HEK293 (cell line): Measurements from ENCODE around the gene ZNF662.

Experiments used
- CTCF ChIA-PET: fragments of 350-600 bp; formaldehyde crosslinking; extraction: SDS; loops from one replicate; lab custom pipeline; 2021; ENCODE audit warnings: antibody characterized with exemption; lab: Yijun Ruan, JAX
- POLR2A ChIA-PET: fragments of 300-600 bp; formaldehyde crosslinking; extraction: SDS; loops from one replicate; lab custom pipeline; 2020; ENCODE audit warnings: antibody characterized with exemption, inconsistent platforms; lab: Yijun Ruan, JAX
- H3K27ac ChIP-seq: fragments of 200-500 bp; sonication (Bioruptor generic); 2 replicates; pipeline ENCODE4 v1.5.1; 2014; ENCODE audit warnings: low read depth, low read length, control low read depth, inconsistent platforms; ENCODE audit errors: extremely low read depth
- H3K36me3 ChIP-seq, 2 experiments: fragments of 200-500 bp in 1 of 2; sonication (Bioruptor generic) in 1 of 2; 1 replicate in 1 of 2; 2 replicates in 1 of 2; pipeline ENCODE4 v1.5.1; 2014 to 2017; ENCODE audit warnings: inconsistent platforms in 2 of 2, low read length in 2 of 2; ENCODE audit not compliant: control insufficient read depth in 2 of 2, insufficient read depth in 1 of 2
- H3K4me1 ChIP-seq: fragments of 200-500 bp; sonication (Bioruptor generic); 2 replicates; pipeline ENCODE4 v1.5.1; 2014; ENCODE audit warnings: mild to moderate bottlenecking, low read length, inconsistent platforms; ENCODE audit not compliant: control insufficient read depth, insufficient read depth
- H3K4me3 ChIP-seq: 2 replicates; pipeline ENCODE4 v1.5.1; 2011; ENCODE audit warnings: low read depth, mild to moderate bottlenecking, control low read depth, low read length, moderate library complexity
- H3K9me3 ChIP-seq: fragments of 200-500 bp; sonication (Bioruptor generic); 2 replicates; pipeline ENCODE4 v1.5.1; 2014; ENCODE audit warnings: low read depth, low read length, inconsistent platforms; ENCODE audit not compliant: control insufficient read depth, insufficient read depth
- AEBP2 ChIP-seq: fragments of 450-650 bp; formaldehyde crosslinking; IDR thresholded peaks from 2 replicates; pipeline ENCODE4 v1.5.1; 2016; ENCODE audit warnings: missing biosample characterization, missing genetic modification characterization, borderline replicate concordance
- BCL11B ChIP-seq: fragments of 450-650 bp; formaldehyde crosslinking; IDR thresholded peaks from 2 replicates; pipeline ENCODE4 v1.5.1; 2016; ENCODE audit warnings: low read depth, missing biosample characterization, missing genetic modification characterization
- EGR2 ChIP-seq: fragments of 450-650 bp; formaldehyde crosslinking; IDR thresholded peaks from 2 replicates; pipeline ENCODE4 v1.5.1; 2016; ENCODE audit warnings: low read depth, missing biosample characterization, missing genetic modification characterization
- HOXD13 ChIP-seq: sonication (generic); formaldehyde crosslinking; IDR thresholded peaks from 2 replicates; pipeline ENCODE4 v1.8.0; 2022; ENCODE audit warnings: missing genetic modification reagents, borderline replicate concordance
- KLF16 ChIP-seq: fragments of 450-650 bp; formaldehyde crosslinking; IDR thresholded peaks from 2 replicates; pipeline ENCODE4 v1.5.1; 2017; ENCODE audit warnings: missing biosample characterization, missing genetic modification characterization
- OSR2 ChIP-seq: fragments of 450-650 bp; formaldehyde crosslinking; IDR thresholded peaks from 2 replicates; pipeline ENCODE4 v1.5.1; 2016; ENCODE audit warnings: missing biosample characterization, missing genetic modification characterization
- SALL2 ChIP-seq: fragments of 450-650 bp; formaldehyde crosslinking; IDR thresholded peaks from 2 replicates; pipeline ENCODE4 v1.5.0; 2017; ENCODE audit warnings: missing biosample characterization, mild to moderate bottlenecking, missing genetic modification characterization, borderline replicate concordance
- SP3 ChIP-seq: fragments of 450-650 bp; formaldehyde crosslinking; IDR thresholded peaks from 2 replicates; pipeline ENCODE4 v1.5.1; 2016; ENCODE audit warnings: missing biosample characterization, missing genetic modification characterization
- ZBTB1 ChIP-seq: fragments of 450-650 bp; formaldehyde crosslinking; IDR thresholded peaks from 2 replicates; pipeline ENCODE4 v1.5.1; 2016; ENCODE audit warnings: missing biosample characterization, missing genetic modification characterization
- ZBTB48 ChIP-seq: fragments of 450-650 bp; formaldehyde crosslinking; IDR thresholded peaks from 2 replicates; pipeline ENCODE4 v1.5.1; 2016; ENCODE audit warnings: missing biosample characterization, missing genetic modification characterization
- ZFP3 ChIP-seq: fragments of 450-650 bp; formaldehyde crosslinking; IDR thresholded peaks from 2 replicates; pipeline ENCODE4 v1.5.1; 2016; ENCODE audit warnings: low read depth, missing biosample characterization, missing genetic modification characterization
- ZNF114 ChIP-seq: fragments of 450-650 bp; formaldehyde crosslinking; IDR thresholded peaks from 2 replicates; pipeline ENCODE4 v1.5.0; 2017; ENCODE audit warnings: missing biosample characterization, missing genetic modification characterization
- ZNF133 ChIP-seq: fragments of 450-650 bp; formaldehyde crosslinking; IDR thresholded peaks from 2 replicates; pipeline ENCODE4 v1.5.1; 2016; ENCODE audit warnings: missing biosample characterization, missing genetic modification characterization
- ZNF202 ChIP-seq: fragments of 450-650 bp; formaldehyde crosslinking; IDR thresholded peaks from 2 replicates; pipeline ENCODE4 v1.5.1; 2016; ENCODE audit warnings: missing biosample characterization, missing genetic modification characterization, borderline replicate concordance
- ZNF24 ChIP-seq: fragments of 450-650 bp; formaldehyde crosslinking; IDR thresholded peaks from 2 replicates; pipeline ENCODE4 v1.5.1; 2016; ENCODE audit warnings: missing biosample characterization, missing genetic modification characterization
- ZNF362 ChIP-seq: fragments of 450-650 bp; formaldehyde crosslinking; IDR thresholded peaks from 2 replicates; pipeline ENCODE4 v1.5.1; 2016; ENCODE audit warnings: missing biosample characterization, missing genetic modification characterization
- ZNF366 ChIP-seq: fragments of 450-650 bp; formaldehyde crosslinking; conservative IDR thresholded peaks from 2 replicates; pipeline ENCODE4 v1.5.1; 2016; ENCODE audit warnings: missing biosample characterization, missing genetic modification characterization
- ZNF37A ChIP-seq: fragments of 450-650 bp; IDR thresholded peaks from 2 replicates; pipeline ENCODE4 v1.5.1; 2018; ENCODE audit warnings: missing biosample characterization, missing genetic modification characterization
- ZNF416 ChIP-seq: fragments of 450-650 bp; formaldehyde crosslinking; IDR thresholded peaks from 2 replicates; pipeline ENCODE4 v1.5.1; 2016; ENCODE audit warnings: missing biosample characterization, missing genetic modification characterization
- ZNF426 ChIP-seq: fragments of 450-650 bp; formaldehyde crosslinking; IDR thresholded peaks from 2 replicates; pipeline ENCODE4 v1.5.1; 2017; ENCODE audit warnings: missing biosample characterization, missing genetic modification characterization, mild to moderate bottlenecking, inconsistent platforms, moderate library complexity
- ZNF555 ChIP-seq: fragments of 450-650 bp; formaldehyde crosslinking; conservative IDR thresholded peaks from 2 replicates; pipeline ENCODE4 v1.5.1; 2017; ENCODE audit warnings: missing biosample characterization, mild to moderate bottlenecking, missing genetic modification characterization, inconsistent platforms
- ZNF558 ChIP-seq: fragments of 450-650 bp; formaldehyde crosslinking; IDR thresholded peaks from 2 replicates; pipeline ENCODE4 v1.5.1; 2016; ENCODE audit warnings: missing biosample characterization, missing genetic modification characterization
- ZNF621 ChIP-seq: fragments of 450-650 bp; formaldehyde crosslinking; IDR thresholded peaks from 2 replicates; pipeline ENCODE4 v1.5.1; 2017; ENCODE audit warnings: missing biosample characterization, missing genetic modification characterization
- ZNF629 ChIP-seq: fragments of 450-650 bp; formaldehyde crosslinking; IDR thresholded peaks from 2 replicates; pipeline ENCODE4 v1.5.1; 2017; ENCODE audit warnings: missing biosample characterization, missing genetic modification characterization
- ZNF654 ChIP-seq: fragments of 450-650 bp; formaldehyde crosslinking; IDR thresholded peaks from 2 replicates; pipeline ENCODE4 v1.5.1; 2016; ENCODE audit warnings: low read depth, missing biosample characterization, missing genetic modification characterization
- ZNF664 ChIP-seq: fragments of 450-650 bp; formaldehyde crosslinking; IDR thresholded peaks from 2 replicates; pipeline ENCODE4 v1.5.1; 2016; ENCODE audit warnings: missing biosample characterization, missing genetic modification characterization
- ZNF76 ChIP-seq: fragments of 450-650 bp; formaldehyde crosslinking; IDR thresholded peaks from 2 replicates; pipeline ENCODE4; 2016; ENCODE audit warnings: low read depth, missing biosample characterization, missing genetic modification characterization, borderline replicate concordance
- ZNF792 ChIP-seq: fragments of 450-650 bp; formaldehyde crosslinking; IDR thresholded peaks from 2 replicates; pipeline ENCODE4 v1.5.1; 2016; ENCODE audit warnings: missing biosample characterization, missing genetic modification characterization
- TF ChIP-seq, protein P1 (sequence below): fragments of 450-650 bp; formaldehyde crosslinking; IDR thresholded peaks from 2 replicates; pipeline ENCODE4; 2016; ENCODE audit warnings: missing biosample characterization, missing genetic modification characterization
- TF ChIP-seq, protein P2 (sequence below): fragments of 450-650 bp; formaldehyde crosslinking; IDR thresholded peaks from 2 replicates; pipeline ENCODE4 v1.5.1; 2016; ENCODE audit warnings: missing biosample characterization, missing genetic modification characterization

The ZNF662 gene

GRCh38 chr3:42902257-42902656 lies 3.7 kb upstream of the ZNF662 start:
- CTCF ChIA-PET: interaction anchor here (0.7 kb wide), 1 partner anchor 179 kb away, joined by 4 read pairs; no protein-coding TSS in a partner anchor

GRCh38 chr3:42904076-42904475 lies 1.9 kb upstream of the ZNF662 start:
- POLR2A ChIA-PET: no interaction called here
- TF ChIP-seq ZNF362 (tag by site-specific recombination): no peak
- TF ChIP-seq ZNF366 (tag by site-specific recombination): peak; percentile 71; the same call in 1 of the 2 replicates
- no peak for TF ChIP-seq ZNF654 (tag by site-specific recombination)
- no peak for TF ChIP-seq KLF16
- no peak for TF ChIP-seq ZNF133 (tag by site-specific recombination)
- no peak for TF ChIP-seq ZNF114 (tag by site-specific recombination)
- TF ChIP-seq ZNF37A (tag by site-specific recombination): no peak
- Histone ChIP-seq H3K36me3 (no peaks in the 10 kb centered on the region), H3K27ac (no peak overlapping the region), H3K9me3 (no peaks in the 10 kb centered on the region), H3K4me3 (no peak overlapping the region), H3K4me1 (no peaks in the 10 kb centered on the region)
- CTCF ChIA-PET: no interaction called here

More at GRCh38 chr3:42902257-42902656, 3.7 kb upstream of the ZNF662 start:
- no peaks in the 10 kb centered on the region for H3K9me3 ChIP-seq
- no peaks in the 10 kb centered on the region for H3K4me1 ChIP-seq
- no peak overlapping the region for H3K27ac ChIP-seq
- POLR2A ChIA-PET: no interaction called here
- no peaks in the 10 kb centered on the region for H3K36me3 ChIP-seq
- H3K4me3 ChIP-seq: no peak overlapping the region
- TF ChIP-seq SALL2 (tag by site-specific recombination) (no peak), ZNF24 (tag by site-specific recombination) (no peak), EGR2 (tag by site-specific recombination) (no peak), ZBTB48 (tag by site-specific recombination) (no peak), ZBTB1 (tag by site-specific recombination) (no peak), ZNF76 (no peak), ZNF629 (tag by site-specific recombination) (no peak), ZNF555 (no peak), ZNF558 (tag by site-specific recombination) (no peak)
- TF ChIP-seq, protein P1, sequence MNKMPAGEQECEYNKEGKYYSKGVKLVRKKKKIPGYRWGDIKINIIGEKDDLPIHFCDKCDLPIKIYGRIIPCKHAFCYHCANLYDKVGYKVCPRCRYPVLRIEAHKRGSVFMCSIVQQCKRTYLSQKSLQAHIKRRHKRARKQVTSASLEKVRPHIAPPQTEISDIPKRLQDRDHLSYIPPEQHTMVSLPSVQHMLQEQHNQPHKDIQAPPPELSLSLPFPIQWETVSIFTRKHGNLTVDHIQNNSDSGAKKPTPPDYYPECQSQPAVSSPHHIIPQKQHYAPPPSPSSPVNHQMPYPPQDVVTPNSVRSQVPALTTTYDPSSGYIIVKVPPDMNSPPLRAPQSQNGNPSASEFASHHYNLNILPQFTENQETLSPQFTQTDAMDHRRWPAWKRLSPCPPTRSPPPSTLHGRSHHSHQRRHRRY: no peak

DNA sequence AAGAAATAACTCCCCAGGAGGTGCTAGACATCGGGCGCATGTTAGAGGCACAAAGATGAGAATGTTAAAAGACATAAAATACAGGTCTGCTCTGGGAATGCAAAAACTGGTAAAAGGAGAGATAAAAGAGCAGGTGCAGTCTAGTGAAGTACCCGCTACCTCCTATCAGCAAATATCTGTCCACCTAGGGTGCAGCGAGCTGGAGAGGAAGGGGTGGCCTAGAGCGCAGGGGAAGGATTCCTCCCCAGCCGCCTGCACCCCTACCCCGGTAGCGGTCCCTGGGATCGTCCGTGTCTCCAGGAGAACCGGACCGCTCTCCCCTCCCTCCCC lies 237 bp upstream of the ZNF662 start:
- POLR2A ChIA-PET: no interaction called here
- H3K36me3 ChIP-seq: no peaks in the 10 kb centered on the region
- CTCF ChIA-PET: no interaction called here
- H3K4me3 ChIP-seq: no peak overlapping the region
- H3K9me3 ChIP-seq: no peaks in the 10 kb centered on the region
- no peaks in the 10 kb centered on the region for H3K4me1 ChIP-seq
- no peak overlapping the region for H3K27ac ChIP-seq
- TF ChIP-seq OSR2 (no peak), ZNF416 (tag by site-specific recombination) (no peak), ZNF426 (tag by site-specific recombination) (no peak), ZNF202 (tag by site-specific recombination) (no peak), ZNF621 (no peak), ZNF133 (tag by site-specific recombination) (no peak), ZNF792 (tag by site-specific recombination) (no peak), AEBP2 (no peak), KLF16 (no peak), SP3 (tag by site-specific recombination) (no peak), ZNF664 (no peak), HOXD13 (no peak), ZFP3 (tag by site-specific recombination) (no peak), BCL11B (tag by site-specific recombination) (no peak)
- TF ChIP-seq, protein P2, sequence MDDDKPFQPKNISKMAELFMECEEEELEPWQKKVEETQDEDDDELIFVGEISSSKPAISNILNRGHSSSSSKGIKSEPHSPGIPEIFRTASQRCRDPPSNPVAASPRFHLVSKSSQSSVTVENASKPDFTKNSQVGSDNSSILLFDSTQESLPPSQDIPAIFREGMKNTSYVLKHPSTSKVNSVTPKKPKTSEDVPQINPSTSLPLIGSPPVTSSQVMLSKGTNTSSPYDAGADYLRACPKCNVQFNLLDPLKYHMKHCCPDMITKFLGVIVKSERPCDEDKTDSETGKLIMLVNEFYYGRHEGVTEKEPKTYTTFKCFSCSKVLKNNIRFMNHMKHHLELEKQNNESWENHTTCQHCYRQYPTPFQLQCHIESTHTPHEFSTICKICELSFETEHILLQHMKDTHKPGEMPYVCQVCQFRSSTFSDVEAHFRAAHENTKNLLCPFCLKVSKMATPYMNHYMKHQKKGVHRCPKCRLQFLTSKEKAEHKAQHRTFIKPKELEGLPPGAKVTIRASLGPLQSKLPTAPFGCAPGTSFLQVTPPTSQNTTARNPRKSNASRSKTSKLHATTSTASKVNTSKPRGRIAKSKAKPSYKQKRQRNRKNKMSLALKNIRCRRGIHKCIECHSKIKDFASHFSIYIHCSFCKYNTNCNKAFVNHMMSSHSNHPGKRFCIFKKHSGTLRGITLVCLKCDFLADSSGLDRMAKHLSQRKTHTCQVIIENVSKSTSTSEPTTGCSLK (tag by site-specific recombination): no peak
